Purkinje cell (primary cell): ENCODE results near the gene ZNF675. TPM values are rescaled to one million over a fixed set of nuclear protein-coding genes. Genes with fewer than 3 reads are reported as not detected.

Source experiments
- polyA plus RNA-seq: library from polyadenylated mRNA; unstranded; fragments of >200 nt; fragmentation: Nextera tagmentation; gene quantifications from 2 replicates; pipeline ENCODE4 v1.2.1, GENCODE V29; 2014

The ZNF675 gene
- 17.0 and 32.4 TPM in 2 replicates for polyA plus RNA-seq

GRCh38 chr19:23686621-23687423 is at the start of gene ZNF675:
TSS of gene ZNF675 (minus strand) at chr19:23687212. CDS start at chr19:23687033, 179 bp downstream.

Other genes with a start within 250 kb of the ZNF675 start
- 0.23 and 1.1 TPM in 2 replicates for gene ZNF681, start 71.7 kb upstream of the ZNF675 start, polyA plus RNA-seq
- 0.21 and 6.8 TPM in 2 replicates for gene ZNF726, start 227.7 kb upstream of the ZNF675 start, polyA plus RNA-seq